Esophagus muscularis mucosa (tissue), 4 donors: ENCODE data around the gene RIN2. TPM values are rescaled to one million over a fixed set of nuclear protein-coding genes. Genes with fewer than 3 reads are reported as not detected.
A peak's percentile ranks its signal among the peaks of the same experiment; 100 is the strongest.

Experiments
- DNase-seq: peaks from one replicate; pipeline ENCODE4 v3.0.0-alpha.2; 2017; ENCODE audit errors: extremely low spot score
- H3K27ac ChIP-seq, 4 donors: fragments of 200-600 bp; sonication (generic); replicated peaks in 1 of 4; 1 replicate in 3 of 4; 2 replicates in 1 of 4; pipeline ENCODE4 v1.5.1; 2016 to 2019; ENCODE audit warnings: mild to moderate bottlenecking in 1 of 4
- H3K27me3 ChIP-seq, 4 donors: fragments of 200-600 bp; sonication (generic); one replicate each; pipeline versions ENCODE4 v1.5.1 to v1.6.0; 2016 to 2019
- H3K36me3 ChIP-seq, 4 donors: fragments of 200-600 bp; sonication (generic); one replicate each; pipeline ENCODE4 v1.5.1; 2016 to 2019
- H3K4me1 ChIP-seq, 4 donors: fragments of 200-600 bp; sonication (generic); one replicate each; pipeline ENCODE4 v1.5.1; 2016 to 2019
- H3K4me3 ChIP-seq, 4 donors: fragments of 200-600 bp; sonication (generic); 1 replicate in 2 of 4; 2 replicates in 2 of 4; pipeline ENCODE4 v1.5.1; 2016 to 2019; ENCODE audit warnings: mild to moderate bottlenecking in 4 of 4, moderate library complexity in 1 of 4
- H3K9me3 ChIP-seq, 4 donors: fragments of 200-600 bp; sonication (generic); 1 replicate in 3 of 4; 2 replicates in 1 of 4; pipeline ENCODE4 v1.5.1; 2016 to 2019
- EP300 ChIP-seq: sonication (generic); formaldehyde crosslinking; IDR thresholded peaks from one replicate; pipeline ENCODE4 v1.6.1; 2017; ENCODE audit warnings: antibody characterized with exemption
- POLR2A ChIP-seq: fragments of 450-650 bp; IDR thresholded peaks from one replicate; pipeline ENCODE4 v1.6.1; 2017; ENCODE audit warnings: antibody characterized with exemption, moderate library complexity, mild to moderate bottlenecking, low read depth
- POLR2AphosphoS5 ChIP-seq, 2 donors: sonication (generic); formaldehyde crosslinking; IDR thresholded peaks; one replicate each; pipeline ENCODE4 v1.6.1; 2017; ENCODE audit warnings: antibody characterized with exemption in 2 of 2
- WGBS: methylation state at CpG from one replicate; pipeline ENCODE4 v1.1.5; 2018; 5-methylcytosine and 5-hydroxymethylcytosine counted together
- intact Hi-C: fragments of 100-400 bp; cut with DNase I; formaldehyde crosslinking; loops from one replicate; pipeline ENCODE4 v1.15.1; 2023
- total RNA-seq, 4 donors: library from RNA; depleted of rRNA; stranded (reverse); fragments of >200 nt; gene quantifications; one replicate each; pipeline versions ENCODE4 v1.1.0 to v1.2.1, GENCODE V29; 2016
- TF ChIP-seq, protein P1 (sequence below), 3 experiments: fragments of 200-600 bp in 2 of 3; fragments of 450-650 bp in 1 of 3; sonication (generic) in 2 of 3; IDR thresholded peaks; one replicate each; pipeline ENCODE4 v1.5.1; 2017 to 2019; ENCODE audit warnings: antibody characterized with exemption in 3 of 3, mild to moderate bottlenecking in 2 of 3, moderate library complexity in 1 of 3

The RIN2 gene
- total RNA-seq, 4 donors from 2014 or later = 49.8 to 65.1 (median 53.0) TPM

DNA sequence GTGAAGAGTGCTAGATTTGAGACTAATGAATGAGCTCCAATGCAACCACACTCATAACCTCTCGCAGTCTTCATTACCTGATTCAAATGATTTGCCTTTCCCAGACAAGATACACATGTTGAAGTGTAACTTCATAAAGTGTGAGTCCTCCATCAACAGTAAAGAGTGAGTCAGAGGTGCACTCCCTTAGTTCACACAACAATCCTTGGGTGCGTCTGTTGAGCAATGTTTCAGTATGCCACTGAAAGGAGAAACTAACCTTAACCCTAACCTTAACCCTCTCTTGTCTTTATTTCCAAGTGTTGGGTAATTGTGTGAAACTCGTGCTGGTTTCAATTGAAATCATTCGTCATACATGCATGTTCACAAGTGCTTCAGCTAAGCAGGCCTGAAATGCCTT lies 21.0 kb upstream of the RIN2 start:
- Histone ChIP-seq H3K4me3 (no peak overlapping the region), H3K27me3 (peaks cover 0 to 11% (median 0%) of the 10 kb centered on the region in 4 donors), H3K36me3 (no peaks in the 10 kb centered on the region), H3K27ac (peak overlapping the region in 1 of 4 donors; percentile 31), H3K9me3 (no peaks in the 10 kb centered on the region), H3K4me1 (peaks cover 8 to 20% (median 16%) of the 10 kb centered on the region in 4 donors)
- DNase-seq = no peak
- 82% methylated on average over 4 of the region's 4 CpGs for WGBS
- intact Hi-C loops = no loop called here
- TF ChIP-seq, protein P1, sequence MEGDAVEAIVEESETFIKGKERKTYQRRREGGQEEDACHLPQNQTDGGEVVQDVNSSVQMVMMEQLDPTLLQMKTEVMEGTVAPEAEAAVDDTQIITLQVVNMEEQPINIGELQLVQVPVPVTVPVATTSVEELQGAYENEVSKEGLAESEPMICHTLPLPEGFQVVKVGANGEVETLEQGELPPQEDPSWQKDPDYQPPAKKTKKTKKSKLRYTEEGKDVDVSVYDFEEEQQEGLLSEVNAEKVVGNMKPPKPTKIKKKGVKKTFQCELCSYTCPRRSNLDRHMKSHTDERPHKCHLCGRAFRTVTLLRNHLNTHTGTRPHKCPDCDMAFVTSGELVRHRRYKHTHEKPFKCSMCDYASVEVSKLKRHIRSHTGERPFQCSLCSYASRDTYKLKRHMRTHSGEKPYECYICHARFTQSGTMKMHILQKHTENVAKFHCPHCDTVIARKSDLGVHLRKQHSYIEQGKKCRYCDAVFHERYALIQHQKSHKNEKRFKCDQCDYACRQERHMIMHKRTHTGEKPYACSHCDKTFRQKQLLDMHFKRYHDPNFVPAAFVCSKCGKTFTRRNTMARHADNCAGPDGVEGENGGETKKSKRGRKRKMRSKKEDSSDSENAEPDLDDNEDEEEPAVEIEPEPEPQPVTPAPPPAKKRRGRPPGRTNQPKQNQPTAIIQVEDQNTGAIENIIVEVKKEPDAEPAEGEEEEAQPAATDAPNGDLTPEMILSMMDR (IDR thresholded peaks at IDR 0.05) = no peak
- TF ChIP-seq POLR2AphosphoS5 (IDR thresholded peaks at IDR 0.05) = peak; percentile 6 to 35
- TF ChIP-seq EP300 = no peak

DNA sequence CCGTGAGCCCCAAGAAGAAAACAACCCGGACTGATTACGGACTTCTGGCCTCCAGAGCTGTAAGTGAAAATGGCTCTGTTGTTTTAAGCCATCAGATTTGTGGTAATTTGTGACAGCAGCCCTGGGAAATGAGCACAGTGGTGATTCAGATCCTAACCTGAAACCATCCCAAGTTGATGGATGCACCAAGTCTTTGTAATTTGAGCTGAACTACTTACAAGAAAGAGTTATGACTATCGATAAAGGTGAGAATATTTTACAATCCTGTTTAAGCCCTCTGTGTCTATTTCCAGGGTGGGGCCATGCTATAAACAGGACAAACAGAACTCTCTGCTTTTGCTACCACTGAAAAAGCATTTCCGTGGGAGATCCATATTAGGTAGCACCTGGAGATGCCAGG lies 19.1 kb upstream of the RIN2 start:
- no peak overlapping the region for H3K27ac ChIP-seq
- peaks cover 0 to 11% (median 0%) of the 10 kb centered on the region in 4 donors for H3K27me3 ChIP-seq
- DNase-seq = no peak
- no peaks in the 10 kb centered on the region for H3K9me3 ChIP-seq
- TF ChIP-seq, protein P1 (IDR thresholded peaks at IDR 0.05) = no peak
- TF ChIP-seq POLR2AphosphoS5 (IDR thresholded peaks at IDR 0.05) (no peak), POLR2A (no peak), EP300 (no peak)
- no peaks in the 10 kb centered on the region for H3K36me3 ChIP-seq
- intact Hi-C loops = no loop called here
- 91% methylated on average over 5 of the region's 5 CpGs for WGBS
- H3K4me3 ChIP-seq = no peak overlapping the region
- H3K4me1 ChIP-seq = peaks cover 8 to 20% (median 16%) of the 10 kb centered on the region in 4 donors

DNA sequence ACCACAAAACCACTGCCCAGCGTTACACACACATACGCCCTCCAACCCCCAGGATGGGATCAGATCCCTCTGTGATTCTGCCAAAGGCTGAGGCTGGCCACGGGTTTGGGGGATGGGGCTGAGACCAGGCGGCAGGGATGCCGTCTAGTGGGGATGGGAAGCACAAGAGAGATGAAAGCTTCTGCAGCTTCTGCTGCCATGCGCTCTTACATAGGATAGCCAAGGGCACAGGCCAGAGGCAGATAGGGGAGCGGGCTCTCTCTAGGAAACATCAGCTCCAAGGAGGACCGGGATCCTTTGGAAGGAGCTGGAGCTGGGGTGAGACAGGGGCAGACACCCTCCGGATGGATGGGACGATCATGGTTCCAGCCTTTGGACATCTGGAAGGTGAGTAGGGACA lies 18.7 kb upstream of the RIN2 start:
- Histone ChIP-seq H3K36me3 (no peaks in the 10 kb centered on the region), H3K27ac (no peak overlapping the region), H3K4me3 (no peak overlapping the region), H3K27me3 (peaks cover 0 to 11% (median 0%) of the 10 kb centered on the region in 4 donors), H3K9me3 (no peaks in the 10 kb centered on the region), H3K4me1 (peaks cover 8 to 19% (median 16%) of the 10 kb centered on the region in 4 donors)
- intact Hi-C loops = no loop called here
- DNase-seq = no peak
- WGBS = 95% methylated on average over 10 of the region's 10 CpGs
- TF ChIP-seq POLR2A (no peak), POLR2AphosphoS5 (IDR thresholded peaks at IDR 0.05) (no peak), EP300 (no peak)
- TF ChIP-seq, protein P1 (IDR thresholded peaks at IDR 0.05) = no peak

DNA sequence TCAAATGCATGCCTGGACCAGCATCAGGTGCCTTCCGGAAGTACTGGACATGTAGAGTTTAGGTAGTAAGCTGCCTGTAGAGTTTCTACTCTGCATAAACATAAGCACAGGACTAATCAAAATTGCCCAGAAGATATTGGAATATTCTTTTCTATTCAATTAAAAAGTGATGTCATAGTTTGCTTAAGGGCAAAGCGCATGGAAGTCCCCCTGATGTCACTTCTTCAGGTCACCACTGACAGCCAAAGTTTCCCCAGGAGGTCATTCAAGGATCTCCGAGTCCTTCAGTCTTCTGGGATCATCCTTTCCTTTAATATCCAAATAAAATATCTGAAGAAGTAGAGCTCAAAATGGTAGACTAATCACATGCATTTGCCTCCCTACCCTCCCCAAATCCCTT lies 17.5 kb upstream of the RIN2 start:
- H3K36me3 ChIP-seq = no peaks in the 10 kb centered on the region
- peaks cover 0 to 11% (median 0%) of the 10 kb centered on the region in 4 donors for H3K27me3 ChIP-seq
- 69% methylated on average over 3 of the region's 3 CpGs for WGBS
- H3K9me3 ChIP-seq = peaks cover 0 to under 1% (median 0%) of the 10 kb centered on the region in 4 donors
- TF ChIP-seq, protein P1 (IDR thresholded peaks at IDR 0.05) = no peak
- no peak for TF ChIP-seq EP300
- no peak for TF ChIP-seq POLR2AphosphoS5 (IDR thresholded peaks at IDR 0.05)
- H3K27ac ChIP-seq = no peak overlapping the region
- H3K4me1 ChIP-seq = peaks cover 0 to 9% (median 5%) of the 10 kb centered on the region in 4 donors
- intact Hi-C loops = no loop called here
- DNase-seq = no peak
- H3K4me3 ChIP-seq = no peak overlapping the region

DNA sequence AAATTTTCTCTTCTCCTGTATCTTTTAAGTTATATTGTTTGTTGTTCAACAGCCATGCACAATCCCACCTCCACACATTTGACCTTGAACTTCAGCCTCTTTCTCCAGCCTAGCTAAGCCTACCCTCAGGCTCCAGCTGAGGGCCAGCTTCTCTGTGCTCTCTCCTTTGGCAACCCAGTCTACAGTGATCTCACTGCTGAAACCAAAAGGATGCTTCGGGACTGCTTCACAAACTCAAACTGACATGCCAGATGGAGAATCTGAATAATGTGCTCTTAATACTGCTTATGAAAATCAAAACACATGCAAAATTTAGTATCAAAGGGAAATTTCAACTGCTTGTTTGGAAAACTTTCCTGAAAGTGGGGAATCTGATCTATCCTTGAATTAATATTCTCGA lies 16.1 kb upstream of the RIN2 start:
- DNase-seq = no peak
- H3K9me3 ChIP-seq = peaks cover 0 to 4% (median 0%) of the 10 kb centered on the region in 4 donors
- H3K27ac ChIP-seq = no peak overlapping the region
- TF ChIP-seq POLR2A = no peak
- TF ChIP-seq POLR2AphosphoS5 (IDR thresholded peaks at IDR 0.05) = no peak
- TF ChIP-seq, protein P1 (IDR thresholded peaks at IDR 0.05) = no peak
- TF ChIP-seq EP300 = no peak
- H3K4me1 ChIP-seq = peaks cover 0 to 3% (median 0%) of the 10 kb centered on the region in 4 donors
- 60% methylated on average over 2 of the region's 2 CpGs for WGBS
- H3K36me3 ChIP-seq = no peaks in the 10 kb centered on the region
- H3K27me3 ChIP-seq = peaks cover 0 to 11% (median 0%) of the 10 kb centered on the region in 4 donors
- no peak overlapping the region for H3K4me3 ChIP-seq
- intact Hi-C loops = no loop called here
